ENCODE data around the gene TRAF3IP3.

TRAF3IP3 gene

GRCh38 chr1:209802117-209802779 is 46.4 kb downstream of the TRAF3IP3 start:
- H3K27ac Mint-ChIP-seq: no peak overlapping the region
- ATAC-seq (replicated peaks): no peak

GRCh38 chr1:209802780-209803152 is 46.9 kb downstream of the TRAF3IP3 start:
- peaks cover 7% of the 10 kb centered on the region for H3K36me3 Mint-ChIP-seq (ENCODE audit: insufficient read depth)
- H3K9me3 Mint-ChIP-seq: no peaks in the 10 kb centered on the region
- DNase-seq (no peak), ATAC-seq (replicated peaks) (no peak)
- peaks cover 0 to 10% of the 10 kb centered on the region in 2 donors for H3K4me1 Mint-ChIP-seq (ENCODE audit: low read depth in 2 of 2)
- H3K27ac Mint-ChIP-seq: no peak overlapping the region
- H3K4me3 Mint-ChIP-seq: no peak overlapping the region
- peaks cover 20 to 38% of the 10 kb centered on the region in 2 donors for H3K27me3 Mint-ChIP-seq

More at GRCh38 chr1:209802117-209802779, 46.4 kb downstream of the TRAF3IP3 start:
- no peak for DNase-seq
- H3K36me3 Mint-ChIP-seq (ENCODE audit: insufficient read depth): peaks cover 7% of the 10 kb centered on the region
- peaks cover 0 to 10% of the 10 kb centered on the region in 2 donors for H3K4me1 Mint-ChIP-seq (ENCODE audit: low read depth in 2 of 2)
- peaks cover 22 to 40% of the 10 kb centered on the region in 2 donors for H3K27me3 Mint-ChIP-seq
- H3K9me3 Mint-ChIP-seq: no peaks in the 10 kb centered on the region
- no peak overlapping the region for H3K4me3 Mint-ChIP-seq

GRCh38 chr1:209803568-209803967 is 47.7 kb downstream of the TRAF3IP3 start:
- H3K9me3 Mint-ChIP-seq: no peaks in the 10 kb centered on the region
- H3K27me3 Mint-ChIP-seq: peaks cover 13 to 31% of the 10 kb centered on the region in 2 donors
- H3K4me1 Mint-ChIP-seq (ENCODE audit: low read depth in 2 of 2): peaks cover 0 to 10% of the 10 kb centered on the region in 2 donors
- DNase-seq (no peak), ATAC-seq (replicated peaks) (no peak)
- H3K27ac Mint-ChIP-seq: no peak overlapping the region
- no peak overlapping the region for H3K4me3 Mint-ChIP-seq
- H3K36me3 Mint-ChIP-seq (ENCODE audit: insufficient read depth): peaks cover 5% of the 10 kb centered on the region

GRCh38 chr1:209805341-209805781 is 49.5 kb downstream of the TRAF3IP3 start:
- peak overlapping the region in 1 of 2 donors; percentile 92 for H3K27ac Mint-ChIP-seq
- DNase-seq: no peak
- H3K4me3 Mint-ChIP-seq: peak overlapping the region; percentile 28 to 95
- ATAC-seq (replicated peaks): no peak
- H3K36me3 Mint-ChIP-seq (ENCODE audit: insufficient read depth): peaks cover 3% of the 10 kb centered on the region
- peaks cover 13 to 31% of the 10 kb centered on the region in 2 donors for H3K27me3 Mint-ChIP-seq
- H3K9me3 Mint-ChIP-seq: no peaks in the 10 kb centered on the region
- peaks cover 0 to 10% of the 10 kb centered on the region in 2 donors for H3K4me1 Mint-ChIP-seq (ENCODE audit: low read depth in 2 of 2)

- peak; percentile 21 to 66 (median 61) for DNase-seq
- peak; percentile 93 for ATAC-seq (replicated peaks)
- Mint-ChIP-seq H3K4me1 (ENCODE audit: low read depth in 2 of 2) (peaks cover 0 to 10% of the 10 kb centered on the region in 2 donors), H3K27ac (peak within 1 kb of the TSS; percentile 22 to 92), H3K36me3 (ENCODE audit: insufficient read depth) (peaks cover 3% of the 10 kb centered on the region), H3K9me3 (no peaks in the 10 kb centered on the region), H3K27me3 (peaks cover 8 to 31% of the 10 kb centered on the region in 2 donors), H3K4me3 (peak within 1 kb of the TSS; percentile 79 to 95)
Measured at GRCh38 chr1:209805875-209806760, 50.3 kb downstream of the TRAF3IP3 start, which contains the start of gene IRF6. TSS of gene IRF6 (minus strand) at chr1:209806142. CDS start at chr1:209801413, 4,729 bp downstream.

GRCh38 chr1:209807509-209807908 is 51.7 kb downstream of the TRAF3IP3 start:
- Mint-ChIP-seq H3K36me3 (ENCODE audit: insufficient read depth) (peaks cover 3% of the 10 kb centered on the region), H3K27me3 (peaks cover 0 to 21% of the 10 kb centered on the region in 2 donors), H3K4me1 (ENCODE audit: low read depth in 2 of 2) (peaks cover 0 to 10% of the 10 kb centered on the region in 2 donors), H3K9me3 (no peaks in the 10 kb centered on the region), H3K27ac (no peak overlapping the region), H3K4me3 (no peak overlapping the region)
- no peak for ATAC-seq (replicated peaks)
- DNase-seq: no peak

- H3K27me3 Mint-ChIP-seq: peaks cover 0 to 20% of the 10 kb centered on the region in 2 donors
Measured at GRCh38 chr1:209808059-209808581, 52.3 kb downstream of the TRAF3IP3 start.

GRCh38 chr1:209809611-209810010 is 53.8 kb downstream of the TRAF3IP3 start:
- Mint-ChIP-seq H3K9me3 (no peaks in the 10 kb centered on the region), H3K4me3 (no peak overlapping the region), H3K27me3 (peaks cover 0 to 10% of the 10 kb centered on the region in 2 donors), H3K4me1 (ENCODE audit: low read depth in 2 of 2) (peaks cover 0 to 10% of the 10 kb centered on the region in 2 donors), H3K27ac (no peak overlapping the region), H3K36me3 (ENCODE audit: insufficient read depth) (peaks cover 3% of the 10 kb centered on the region)
- DNase-seq: no peak
- ATAC-seq (replicated peaks): no peak

More at GRCh38 chr1:209808059-209808581, 52.3 kb downstream of the TRAF3IP3 start:
- no peak for DNase-seq
- no peak overlapping the region for H3K27ac Mint-ChIP-seq
- no peak overlapping the region for H3K4me3 Mint-ChIP-seq
- peaks cover 0 to 10% of the 10 kb centered on the region in 2 donors for H3K4me1 Mint-ChIP-seq (ENCODE audit: low read depth in 2 of 2)
- no peak for ATAC-seq (replicated peaks)
- no peaks in the 10 kb centered on the region for H3K9me3 Mint-ChIP-seq
- H3K36me3 Mint-ChIP-seq (ENCODE audit: insufficient read depth): peaks cover 3% of the 10 kb centered on the region

- ATAC-seq (replicated peaks): no peak
- Mint-ChIP-seq H3K4me1 (ENCODE audit: low read depth in 2 of 2) (peaks cover 0 to 5% of the 10 kb centered on the region in 2 donors), H3K27ac (no peak overlapping the region), H3K36me3 (ENCODE audit: insufficient read depth) (peaks cover 3% of the 10 kb centered on the region), H3K27me3 (no peaks in the 10 kb centered on the region), H3K4me3 (no peak overlapping the region), H3K9me3 (no peaks in the 10 kb centered on the region)
- DNase-seq: no peak
Measured at GRCh38 chr1:209810783-209811182, 54.9 kb downstream of the TRAF3IP3 start.

- Mint-ChIP-seq H3K4me3 (no peak overlapping the region), H3K36me3 (ENCODE audit: insufficient read depth) (no peaks in the 10 kb centered on the region), H3K9me3 (no peaks in the 10 kb centered on the region), H3K27me3 (peaks cover 6 to 23% of the 10 kb centered on the region in 2 donors), H3K4me1 (ENCODE audit: low read depth in 2 of 2) (no peaks in the 10 kb centered on the region), H3K27ac (no peak overlapping the region)
- ATAC-seq (replicated peaks) (no peak), DNase-seq (no peak)
Measured at GRCh38 chr1:209813902-209814301, 58.0 kb downstream of the TRAF3IP3 start.

GRCh38 chr1:209815490-209815889 is 59.6 kb downstream of the TRAF3IP3 start:
- Mint-ChIP-seq H3K9me3 (no peaks in the 10 kb centered on the region), H3K4me1 (ENCODE audit: low read depth in 2 of 2) (no peaks in the 10 kb centered on the region), H3K4me3 (no peak overlapping the region), H3K27ac (no peak overlapping the region), H3K27me3 (peaks cover 9 to 38% of the 10 kb centered on the region in 2 donors), H3K36me3 (ENCODE audit: insufficient read depth) (no peaks in the 10 kb centered on the region)
- ATAC-seq (replicated peaks): no peak
- DNase-seq: no peak

GRCh38 chr1:209815931-209816341 is 60.1 kb downstream of the TRAF3IP3 start:
- Mint-ChIP-seq H3K4me3 (no peak overlapping the region), H3K27me3 (peaks cover 14 to 42% of the 10 kb centered on the region in 2 donors), H3K36me3 (ENCODE audit: insufficient read depth) (no peaks in the 10 kb centered on the region), H3K4me1 (ENCODE audit: low read depth in 2 of 2) (no peaks in the 10 kb centered on the region), H3K27ac (no peak overlapping the region), H3K9me3 (no peaks in the 10 kb centered on the region)
- DNase-seq (no peak), ATAC-seq (replicated peaks) (no peak)

- DNase-seq (no peak), ATAC-seq (replicated peaks) (no peak)
- peaks cover 24 to 52% of the 10 kb centered on the region in 2 donors for H3K27me3 Mint-ChIP-seq
- no peak overlapping the region for H3K4me3 Mint-ChIP-seq
- H3K9me3 Mint-ChIP-seq: no peaks in the 10 kb centered on the region
- no peak overlapping the region for H3K27ac Mint-ChIP-seq
- H3K36me3 Mint-ChIP-seq (ENCODE audit: insufficient read depth): no peaks in the 10 kb centered on the region
- no peaks in the 10 kb centered on the region for H3K4me1 Mint-ChIP-seq (ENCODE audit: low read depth in 2 of 2)
Measured at GRCh38 chr1:209816923-209817322, 61.1 kb downstream of the TRAF3IP3 start.

Measured in effector memory CD8-positive, alpha-beta T cell (primary cell).